NCI-H226 (cell line): ENCODE data around the gene NOTCH2.
A peak's percentile ranks its signal among the peaks of the same experiment; 100 is the strongest.
"Not testable (repeated sequence)": the region's sequence is repeated elsewhere in the genome, so short reads cannot be mapped to it uniquely, and the experiment has no call there.

Experiments used
- DNase-seq: peaks from one replicate; pipeline ENCODE4 v3.0.0-alpha.2; 2015

NOTCH2 gene

GRCh38 chr1:120069067-120069919 is at the start of gene NOTCH2:
NOTCH2 (minus strand) TSS chr1:120069662; CDS start chr1:120069406, 256 bp downstream.
- peak; percentile 1 for DNase-seq

- not testable (repeated sequence) for DNase-seq
Measured at GRCh38 chr1:120117371-120118177, 48.1 kb upstream of the NOTCH2 start.

GRCh38 chr1:120116094-120116493 is 46.6 kb upstream of the NOTCH2 start:
- DNase-seq: not testable (repeated sequence)

- not testable (repeated sequence) for DNase-seq
Measured at GRCh38 chr1:120113134-120113533, 43.7 kb upstream of the NOTCH2 start.

- DNase-seq: peak; percentile 65
Measured at GRCh38 chr1:120112212-120112611, 42.8 kb upstream of the NOTCH2 start.

- DNase-seq: not testable (repeated sequence)
Measured at GRCh38 chr1:120111771-120112170, 42.3 kb upstream of the NOTCH2 start.

GRCh38 chr1:120111008-120111407 is 41.5 kb upstream of the NOTCH2 start:
- not testable (repeated sequence) for DNase-seq

- DNase-seq: not testable (repeated sequence)
Measured at GRCh38 chr1:120109656-120110055, 40.2 kb upstream of the NOTCH2 start.

GRCh38 chr1:120109180-120109579 is 39.7 kb upstream of the NOTCH2 start:
- DNase-seq: not testable (repeated sequence)

- DNase-seq: not testable (repeated sequence)
Measured at GRCh38 chr1:120105288-120105687, 35.8 kb upstream of the NOTCH2 start.

GRCh38 chr1:120103768-120104167 is 34.3 kb upstream of the NOTCH2 start:
- DNase-seq: not testable (repeated sequence)

GRCh38 chr1:120101593-120101992 is 32.1 kb upstream of the NOTCH2 start:
- DNase-seq: not testable (repeated sequence)

GRCh38 chr1:120100590-120100989 is 31.1 kb upstream of the NOTCH2 start:
- not testable (repeated sequence) for DNase-seq

GRCh38 chr1:120098986-120099759 is 29.7 kb upstream of the NOTCH2 start:
- DNase-seq: not testable (repeated sequence)

- not testable (repeated sequence) for DNase-seq
Measured at GRCh38 chr1:120096981-120097545, 27.6 kb upstream of the NOTCH2 start.

- DNase-seq: not testable (repeated sequence)
Measured at GRCh38 chr1:120093548-120094181, 24.2 kb upstream of the NOTCH2 start.

- not testable (repeated sequence) for DNase-seq
Measured at GRCh38 chr1:120092232-120093218, 23.1 kb upstream of the NOTCH2 start.

- DNase-seq: not testable (repeated sequence)
Measured at GRCh38 chr1:120090830-120091229, 21.4 kb upstream of the NOTCH2 start.

- DNase-seq: peak; percentile 61
Measured at GRCh38 chr1:120087959-120088358, 18.5 kb upstream of the NOTCH2 start.

- not testable (repeated sequence) for DNase-seq
Measured at GRCh38 chr1:120069920-120070214, 405 bp upstream of the NOTCH2 start.

- not testable (repeated sequence) for DNase-seq
Measured at GRCh38 chr1:120068683-120069066, 787 bp downstream of the NOTCH2 start.
